Measurements from ENCODE around the gene TSNAX.

DNA sequence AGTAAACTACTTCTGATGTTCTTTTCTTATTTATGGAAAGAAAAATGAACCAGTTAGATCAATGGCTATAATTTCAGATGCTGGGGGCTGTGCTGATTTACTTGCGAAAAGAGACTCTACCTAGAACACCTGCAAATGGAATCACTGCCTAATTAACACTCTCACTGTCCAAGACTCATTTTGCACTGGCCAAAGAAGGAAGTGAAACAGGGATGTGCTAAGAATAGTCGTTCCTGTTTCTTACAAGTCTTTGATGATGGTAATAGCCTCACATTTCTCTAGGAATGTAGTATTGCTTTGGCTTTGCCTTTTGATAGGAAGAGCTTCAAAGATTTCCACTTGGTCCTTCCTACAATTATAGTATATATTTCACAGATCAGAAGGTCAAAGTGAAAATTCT is 12.7 kb upstream of the TSNAX start:
- TF ChIP-seq POLR2AphosphoS5 (IDR thresholded peaks at IDR 0.05; ENCODE audit: low read depth, low read length), result no peak
- TF ChIP-seq TAF1 (IDR thresholded peaks at IDR 0.05; ENCODE audit: low read depth, low read length), result no peak
- no peak for TF ChIP-seq POLR2A (IDR thresholded peaks at IDR 0.05; ENCODE audit: low read depth, low read length)

Measured in GM12891 (cell line).